GM21367 (cell line): ENCODE measurements around the gene TACC3.

Source experiments
- ATAC-seq: cut with Tn5 transposase; IDR thresholded peaks from one replicate; pipeline ENCODE4 v1.9.1; 2021; ENCODE audit not compliant: unreplicated experiment

The TACC3 gene

DNA sequence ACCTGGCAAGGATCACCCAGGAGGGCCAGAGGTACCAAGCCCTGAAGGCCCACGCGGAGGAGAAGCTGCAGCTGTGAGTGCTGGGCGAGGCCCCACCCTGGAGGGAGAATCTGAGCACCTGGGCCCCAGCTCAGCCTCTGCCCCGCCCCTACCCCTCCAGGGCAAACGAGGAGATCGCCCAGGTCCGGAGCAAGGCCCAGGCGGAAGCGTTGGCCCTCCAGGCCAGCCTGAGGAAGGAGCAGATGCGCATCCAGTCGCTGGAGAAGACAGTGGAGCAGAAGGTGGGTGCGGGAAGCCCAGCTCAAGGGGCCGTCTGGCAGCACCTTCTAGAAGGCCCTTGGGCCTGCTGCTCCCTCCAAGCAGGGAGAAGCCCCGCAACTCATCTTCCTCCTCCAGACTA, 23.2 kb downstream of the TACC3 start:
- ATAC-seq = no peak

DNA sequence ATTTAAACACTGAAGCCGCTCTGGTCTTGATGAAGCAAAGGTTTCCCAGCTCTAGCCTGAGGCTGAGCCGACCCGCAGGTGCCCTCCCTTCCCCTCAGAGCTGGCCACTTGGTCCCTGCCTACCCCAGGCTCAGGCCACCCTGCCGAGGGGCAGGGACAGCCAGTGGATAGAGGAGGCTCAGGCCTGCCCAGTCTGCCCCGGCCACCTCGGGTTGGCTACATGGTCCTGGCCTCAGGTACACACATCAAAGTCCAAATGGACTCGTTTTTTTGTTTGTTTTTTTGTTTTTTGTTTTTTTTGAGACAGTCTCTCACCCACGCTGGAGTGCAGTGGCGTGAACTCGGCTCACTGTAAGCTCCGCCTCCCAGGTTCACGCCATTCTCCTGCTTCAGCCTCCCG, 23.8 kb downstream of the TACC3 start:
- ATAC-seq = no peak

DNA sequence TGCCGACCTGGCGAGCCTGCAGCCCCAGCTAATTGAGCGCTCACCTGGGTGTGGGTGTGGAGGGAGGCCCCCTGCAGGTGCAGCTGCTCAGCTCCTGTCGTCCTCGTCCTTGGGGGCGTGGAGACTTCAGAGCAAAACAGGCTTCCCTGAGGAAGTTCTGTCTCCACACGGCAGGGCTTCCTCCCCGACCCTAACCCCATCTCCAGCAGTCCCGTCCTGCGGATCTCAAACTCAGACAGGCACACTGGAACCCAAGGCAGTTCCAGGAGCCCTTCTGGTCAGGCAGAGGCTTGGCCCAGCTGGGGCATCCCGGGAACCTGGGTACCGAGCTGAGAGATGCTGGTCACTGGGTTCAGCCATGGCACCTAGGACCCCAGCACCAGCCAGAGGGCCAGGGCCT, 24.4 kb downstream of the TACC3 start:
- no peak for ATAC-seq

DNA sequence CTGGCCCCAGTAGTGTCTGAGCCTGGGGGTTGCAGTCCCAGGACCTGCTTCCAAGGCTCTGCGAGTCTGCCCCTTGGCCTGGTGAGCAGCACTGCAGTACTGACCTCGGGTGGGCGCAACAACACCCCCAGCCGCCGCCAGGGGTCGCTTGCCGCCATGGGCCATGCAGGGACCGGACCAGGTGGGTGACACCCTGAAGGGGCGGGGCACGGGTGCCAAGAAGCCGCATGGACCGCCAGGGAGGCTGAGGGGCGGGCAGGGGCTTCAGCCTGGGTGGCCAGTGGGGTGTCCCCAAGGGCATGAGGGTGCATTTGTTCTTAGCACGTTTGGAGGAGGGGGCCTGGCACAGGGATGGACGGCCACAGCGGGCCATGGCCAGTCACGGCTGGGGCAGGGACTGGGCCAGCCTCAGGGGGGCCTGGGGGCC, 25.0 kb downstream of the TACC3 start:
- ATAC-seq = no peak

DNA sequence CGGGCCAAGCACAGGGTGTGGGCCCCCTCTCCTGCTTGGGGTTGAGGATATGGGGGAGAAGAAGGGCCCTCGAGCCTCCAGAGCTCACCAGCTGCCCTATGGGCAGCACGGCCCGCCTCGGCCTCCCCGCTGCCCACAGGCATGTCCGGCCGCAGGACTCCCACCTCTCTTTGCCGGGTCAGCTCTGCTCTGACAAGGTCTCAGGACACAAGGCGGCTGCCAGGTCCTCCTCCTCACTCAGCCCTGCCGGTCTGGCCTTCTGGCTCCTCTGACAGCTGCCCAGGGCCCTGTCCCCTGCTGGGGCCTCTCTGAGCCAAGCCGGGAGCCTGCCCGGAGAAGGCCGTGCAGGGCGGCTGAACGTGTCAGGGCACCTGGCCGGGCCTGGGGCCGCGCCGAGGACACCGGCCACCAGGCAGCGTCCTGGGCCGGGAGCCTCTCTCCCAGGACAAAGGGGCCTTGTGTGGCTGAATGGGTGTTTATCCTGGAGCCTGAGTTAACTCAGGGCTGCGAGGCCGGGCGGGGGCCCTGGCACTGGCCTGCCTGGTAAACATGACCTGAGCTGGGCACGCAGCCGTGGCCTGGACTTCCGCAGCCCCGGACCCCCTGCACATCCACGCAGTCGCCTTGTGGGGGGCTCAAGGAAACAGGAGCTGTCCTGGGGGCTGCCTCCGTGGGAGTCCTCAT, 25.7 kb downstream of the TACC3 start:
- ATAC-seq = no peak

DNA sequence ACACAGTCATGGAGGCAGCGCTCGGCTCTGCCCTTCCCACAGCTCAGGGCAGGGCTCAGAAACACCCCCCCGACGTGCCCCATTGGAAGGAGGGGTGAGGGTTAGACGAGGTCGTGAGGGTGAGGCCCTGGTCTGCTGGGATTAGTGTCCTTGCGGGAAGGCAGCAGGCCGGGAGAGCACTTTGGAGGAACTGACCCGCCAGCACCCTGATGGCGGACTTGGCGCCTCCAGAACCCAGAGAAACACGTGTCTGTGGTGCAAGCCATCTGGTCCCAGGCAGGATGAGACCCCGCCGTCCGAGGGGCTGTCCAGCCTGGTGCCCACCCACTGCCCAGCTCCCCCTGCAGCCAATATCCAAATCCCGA, 26.3 kb downstream of the TACC3 start:
- ATAC-seq = no peak

DNA sequence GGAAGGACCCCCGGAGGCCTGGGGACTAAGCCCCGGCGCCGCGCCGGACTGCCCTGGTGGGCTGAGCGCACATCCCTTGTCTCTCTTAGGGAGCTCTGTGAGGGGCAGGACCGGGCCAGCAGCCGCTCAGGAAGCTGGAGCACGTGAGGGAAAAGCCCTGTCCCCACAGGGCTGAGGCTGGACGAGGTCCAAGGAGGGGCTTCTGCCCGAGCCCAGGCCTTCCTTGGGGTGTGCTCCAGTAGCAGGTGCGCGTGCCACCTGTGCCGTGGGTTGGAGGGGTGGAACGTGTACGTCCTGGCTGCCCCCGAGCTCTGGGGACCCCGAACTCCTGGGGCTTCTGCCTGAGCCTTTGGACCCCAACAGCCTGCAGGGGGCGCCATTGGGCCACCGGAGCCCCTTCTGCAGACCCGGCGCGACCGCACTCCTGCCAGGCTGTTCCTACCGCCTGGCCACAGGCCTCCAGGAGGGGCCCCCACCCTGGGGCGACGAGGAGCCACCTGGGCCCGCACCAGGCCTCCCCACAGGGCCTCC, 27.2 kb downstream of the TACC3 start:
- ATAC-seq = no peak

DNA sequence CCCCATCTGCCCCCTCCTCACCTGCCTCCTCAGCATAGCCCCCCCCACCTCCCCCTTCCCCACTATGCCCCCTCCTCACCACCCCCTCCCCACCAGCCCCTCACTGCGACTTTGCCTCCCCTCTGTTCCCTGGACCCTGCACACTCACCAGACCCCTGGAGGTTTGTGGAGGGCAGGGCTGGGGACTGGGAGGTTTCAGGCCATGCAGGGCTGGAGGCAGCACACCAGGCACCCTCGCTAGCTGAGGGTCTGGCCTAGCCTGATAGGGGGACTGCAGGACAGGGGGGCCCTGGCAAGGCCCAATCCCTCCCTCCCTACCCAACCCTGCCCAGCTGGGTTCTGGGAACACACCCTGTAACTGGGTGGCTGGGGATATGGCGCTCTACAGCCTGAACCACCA, 28.0 kb downstream of the TACC3 start:
- no peak for ATAC-seq

DNA sequence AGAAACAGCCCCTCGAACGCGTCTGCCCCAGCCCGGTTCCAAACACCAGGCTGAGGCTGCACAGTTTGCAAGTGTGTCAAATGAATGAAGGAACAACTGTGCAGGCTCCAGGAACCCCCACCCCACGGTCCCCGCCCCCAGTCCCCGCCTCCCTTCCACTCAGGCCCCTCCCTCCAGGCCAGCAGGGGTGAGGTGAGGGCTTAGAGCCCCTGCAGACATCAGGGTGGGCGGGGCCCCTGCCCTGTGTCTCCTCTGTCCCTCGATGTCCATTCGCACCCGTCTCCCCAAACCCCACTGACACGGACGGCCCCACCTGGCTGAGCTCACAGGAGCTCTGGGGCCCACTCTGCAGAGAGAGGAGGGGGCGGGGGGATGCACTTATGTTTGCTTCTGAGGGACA, 28.5 kb downstream of the TACC3 start:
- ATAC-seq = no peak

DNA sequence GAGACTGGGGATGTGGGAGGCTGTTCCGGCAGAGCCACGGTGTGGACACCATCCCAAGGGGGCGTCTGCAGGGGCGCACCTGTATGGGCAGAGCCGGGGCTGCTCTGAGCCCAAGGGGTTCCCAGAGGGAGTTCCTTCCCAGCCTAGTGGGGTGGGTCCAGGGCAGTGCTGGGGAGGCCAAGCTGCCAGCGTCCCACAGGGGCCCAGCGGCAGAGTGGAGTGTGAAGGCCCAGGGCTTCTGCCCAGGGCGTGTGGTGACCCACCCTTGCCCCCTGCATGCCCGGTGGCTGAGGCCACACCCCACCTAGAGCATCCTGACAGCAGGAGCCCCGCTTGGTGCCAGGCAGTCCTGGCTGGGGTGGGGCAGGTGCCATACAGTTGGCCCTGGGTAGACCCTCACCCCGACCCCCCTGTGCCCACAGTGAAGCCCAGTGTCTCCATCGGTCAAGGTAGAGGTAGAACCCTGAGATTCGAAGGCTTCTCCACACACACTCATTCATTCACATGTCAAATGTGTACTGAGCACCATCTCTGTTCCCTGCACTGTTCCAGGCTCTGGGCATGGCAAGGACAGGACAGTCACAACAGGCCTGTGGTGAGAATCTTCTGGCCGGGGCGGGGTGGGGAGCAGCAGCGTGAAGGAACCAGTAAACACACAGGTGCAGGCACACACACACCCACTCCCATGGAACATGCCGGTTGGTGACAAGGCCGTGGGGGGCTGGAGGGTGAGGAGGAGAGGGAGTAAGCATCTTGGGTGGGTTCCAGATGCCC, 29.2 kb downstream of the TACC3 start:
- ATAC-seq = no peak

DNA sequence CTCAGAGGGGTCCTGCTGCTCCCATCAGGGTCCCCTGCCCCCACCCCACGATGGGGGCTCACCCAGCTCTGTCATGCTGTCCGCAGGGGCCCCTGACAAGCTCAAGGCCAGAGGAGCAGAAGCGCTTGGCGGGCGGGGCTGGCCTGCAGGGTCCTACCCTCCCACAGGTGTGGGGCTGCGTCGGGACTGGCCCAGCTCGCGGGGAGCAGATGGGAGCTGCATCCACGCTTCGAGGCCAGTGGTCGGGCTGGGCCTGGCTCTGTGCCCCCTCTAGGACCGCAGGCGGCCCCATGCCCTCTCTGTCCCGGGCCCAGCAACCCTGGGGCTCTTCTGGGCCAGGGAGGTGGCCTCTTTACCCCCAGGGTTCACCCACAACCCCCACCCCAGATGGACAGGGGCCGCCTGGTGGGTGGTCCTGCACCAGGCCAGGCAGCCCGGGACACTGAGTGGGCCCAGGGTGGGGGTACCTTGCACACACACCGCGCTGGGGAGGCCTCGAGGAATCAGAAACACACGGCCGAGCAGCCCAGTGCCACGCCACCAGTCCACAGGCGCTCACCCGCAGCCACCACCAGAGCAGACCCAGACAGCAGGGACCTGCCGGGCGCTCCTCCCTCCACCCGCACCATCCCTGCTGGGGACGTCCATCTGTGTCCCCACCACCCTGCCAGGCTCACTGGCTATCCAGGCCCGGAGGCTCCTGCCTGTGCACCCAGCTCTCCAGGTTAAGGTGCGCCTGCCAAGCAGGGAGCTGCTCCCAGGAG, 30.0 kb downstream of the TACC3 start:
- ATAC-seq = no peak

DNA sequence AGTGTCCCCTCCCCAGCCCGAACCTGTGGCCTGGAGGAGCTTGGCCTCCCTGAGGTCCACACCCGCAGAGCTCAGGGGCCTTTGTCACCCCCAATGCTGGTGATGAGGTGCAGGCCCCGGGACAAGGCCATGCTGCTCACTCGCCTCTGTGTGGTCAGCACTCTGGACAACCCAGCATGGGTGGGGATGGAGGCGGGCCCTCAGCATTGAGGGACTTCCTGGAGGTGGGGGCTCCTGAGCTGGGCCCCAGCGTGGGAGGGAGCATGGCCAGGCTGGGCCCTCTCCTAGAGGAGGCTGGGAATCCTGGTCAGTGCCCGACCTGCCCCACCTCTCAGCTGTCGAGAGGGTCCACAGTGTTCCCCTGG, 30.6 kb downstream of the TACC3 start:
- ATAC-seq = no peak

DNA sequence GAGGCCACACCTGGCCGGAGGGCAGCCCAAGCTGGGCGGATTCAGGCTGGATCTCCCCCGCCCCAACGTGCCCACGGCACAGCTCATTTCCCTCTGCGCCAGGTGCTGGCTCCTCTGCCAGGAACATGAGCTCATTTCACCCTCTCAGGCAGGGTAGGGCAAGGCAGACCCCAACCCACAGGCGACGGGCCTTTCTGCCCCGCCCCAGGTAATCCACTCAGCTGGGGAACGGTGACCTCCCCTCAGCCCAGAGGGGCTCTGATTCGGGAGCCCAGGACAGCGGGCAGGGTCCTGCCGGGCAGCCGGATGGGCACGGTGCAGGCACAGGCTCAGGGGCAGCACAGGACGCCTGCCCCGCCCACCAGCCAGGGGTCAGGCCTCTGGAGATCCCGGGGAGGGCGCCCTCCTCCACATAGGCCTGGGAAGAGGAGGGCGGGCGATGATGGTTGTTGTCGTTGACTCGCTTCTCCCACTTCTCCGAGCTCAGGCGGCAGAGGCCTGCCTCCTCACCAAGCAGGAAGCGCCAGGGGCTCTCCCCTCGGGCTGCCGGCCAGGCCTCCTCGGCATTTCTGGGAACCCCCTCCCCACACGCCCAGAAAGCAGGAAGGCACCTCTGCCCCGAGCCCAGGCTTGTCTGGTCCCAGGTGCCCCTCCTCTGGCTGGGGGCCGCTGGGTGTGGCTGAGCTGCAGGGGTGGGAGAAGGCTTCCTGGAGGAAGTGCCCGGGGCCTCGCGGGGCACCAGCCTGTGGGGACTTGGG, 31.1 kb downstream of the TACC3 start:
- ATAC-seq = no peak

DNA sequence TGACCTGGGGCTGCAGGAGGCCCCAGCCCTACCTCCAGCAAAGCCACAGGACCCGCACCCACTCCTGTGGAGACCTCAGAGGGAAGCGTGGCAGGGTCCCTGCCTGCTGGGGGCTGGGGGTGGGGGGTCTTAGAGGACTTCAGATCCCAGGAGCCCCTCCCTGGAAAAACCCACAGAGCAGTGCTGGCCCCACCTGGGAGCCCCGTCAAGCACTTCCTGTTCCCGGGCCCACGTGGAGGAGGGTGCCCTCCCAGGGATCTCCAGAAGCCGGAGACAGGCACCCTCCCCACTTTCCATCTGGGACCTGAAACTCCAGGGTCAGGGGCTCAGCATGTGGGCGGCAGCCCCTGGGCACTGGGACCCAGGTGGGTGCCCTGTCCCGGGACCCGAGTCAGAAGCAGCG, 32.0 kb downstream of the TACC3 start:
- no peak for ATAC-seq

DNA sequence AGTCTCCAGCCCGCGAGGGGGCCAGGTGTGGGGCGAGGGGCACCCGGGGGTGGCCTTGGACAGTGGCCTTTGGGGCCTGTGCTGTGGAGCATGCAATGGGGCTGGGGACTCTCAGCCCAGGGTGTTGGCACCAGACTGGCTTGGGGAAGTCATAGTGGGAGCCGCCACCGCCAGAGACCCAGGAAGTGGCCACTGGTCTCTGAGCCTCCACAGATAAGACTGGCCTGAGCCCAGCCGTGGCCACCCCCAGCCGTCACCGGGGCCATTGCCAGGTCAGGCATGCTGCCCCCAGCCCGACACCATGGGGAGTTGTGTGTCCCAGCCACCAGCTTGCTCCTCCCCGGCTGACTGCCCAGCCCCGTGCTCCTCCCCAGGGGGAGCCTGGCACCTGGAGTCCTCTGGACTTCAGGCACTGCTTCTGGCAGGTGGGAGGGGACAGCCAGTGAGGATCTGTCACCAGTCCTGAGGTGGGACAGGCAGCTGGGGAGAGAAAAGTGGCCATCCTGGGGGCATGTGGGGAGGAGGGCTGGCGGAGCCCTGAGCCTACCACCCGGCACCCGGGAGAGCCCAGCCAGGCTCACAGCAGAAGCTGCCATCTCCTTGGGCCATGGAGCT, 32.5 kb downstream of the TACC3 start:
- ATAC-seq = no peak

DNA sequence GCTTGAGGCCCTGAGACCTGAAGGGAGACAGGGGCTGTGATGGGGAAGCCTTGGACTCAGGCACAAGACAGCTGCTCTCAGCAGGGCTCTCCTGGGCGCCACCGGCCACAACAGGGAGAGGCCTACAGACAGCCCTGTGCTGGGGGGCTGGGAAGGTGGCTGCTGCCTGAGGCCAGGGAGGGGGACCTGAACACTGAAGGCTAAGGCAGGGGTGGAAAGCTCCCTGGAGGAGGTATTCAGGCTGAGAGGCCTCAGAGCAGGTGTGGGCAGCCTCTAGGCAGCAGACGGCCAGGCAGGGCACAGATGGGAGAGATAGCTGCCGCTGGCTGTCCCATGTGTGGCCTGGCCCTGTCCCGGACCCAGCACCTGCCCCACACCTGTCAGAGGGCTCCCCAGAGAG, 33.0 kb downstream of the TACC3 start:
- ATAC-seq = no peak

DNA sequence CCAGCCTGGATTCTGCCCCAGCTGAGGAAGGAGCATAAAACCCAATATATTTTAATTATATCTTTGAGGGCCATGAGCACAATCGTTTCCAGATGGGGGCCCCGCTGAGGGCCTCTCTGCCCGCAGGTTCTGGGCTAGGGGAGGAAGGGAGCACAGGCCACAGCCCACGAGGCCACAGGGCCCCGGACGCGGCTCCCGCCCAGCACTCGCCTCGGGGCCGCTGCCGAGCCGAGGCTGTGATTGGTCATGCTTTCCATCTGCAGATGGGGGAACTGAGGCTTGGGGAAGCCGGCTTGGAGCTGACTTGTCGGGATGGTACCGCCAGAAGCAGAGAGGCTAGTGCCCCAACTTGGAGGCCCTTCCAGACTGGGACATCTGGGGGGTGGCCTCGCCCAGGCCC, 34.0 kb downstream of the TACC3 start:
- ATAC-seq = no peak

DNA sequence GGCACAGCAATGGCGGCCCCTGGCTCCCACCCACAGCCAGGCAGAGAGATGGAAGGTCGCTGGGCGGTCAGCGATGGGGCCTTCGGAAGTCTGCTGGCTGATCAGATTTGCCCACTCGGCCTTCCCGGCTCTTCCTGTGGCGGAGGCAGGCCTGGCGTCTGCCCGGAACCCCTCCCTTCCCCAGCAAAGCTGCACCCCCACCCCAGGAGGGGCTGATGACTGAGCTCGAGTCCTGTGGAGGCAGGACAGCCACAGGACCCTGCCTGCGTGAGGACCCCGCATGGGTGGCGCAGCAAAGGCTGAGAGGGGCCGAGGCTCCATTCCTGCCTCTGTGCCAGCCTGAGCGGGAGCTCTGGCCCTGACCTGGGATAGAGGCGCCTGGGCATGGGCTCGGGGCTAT, 34.8 kb downstream of the TACC3 start:
- no peak for ATAC-seq

DNA sequence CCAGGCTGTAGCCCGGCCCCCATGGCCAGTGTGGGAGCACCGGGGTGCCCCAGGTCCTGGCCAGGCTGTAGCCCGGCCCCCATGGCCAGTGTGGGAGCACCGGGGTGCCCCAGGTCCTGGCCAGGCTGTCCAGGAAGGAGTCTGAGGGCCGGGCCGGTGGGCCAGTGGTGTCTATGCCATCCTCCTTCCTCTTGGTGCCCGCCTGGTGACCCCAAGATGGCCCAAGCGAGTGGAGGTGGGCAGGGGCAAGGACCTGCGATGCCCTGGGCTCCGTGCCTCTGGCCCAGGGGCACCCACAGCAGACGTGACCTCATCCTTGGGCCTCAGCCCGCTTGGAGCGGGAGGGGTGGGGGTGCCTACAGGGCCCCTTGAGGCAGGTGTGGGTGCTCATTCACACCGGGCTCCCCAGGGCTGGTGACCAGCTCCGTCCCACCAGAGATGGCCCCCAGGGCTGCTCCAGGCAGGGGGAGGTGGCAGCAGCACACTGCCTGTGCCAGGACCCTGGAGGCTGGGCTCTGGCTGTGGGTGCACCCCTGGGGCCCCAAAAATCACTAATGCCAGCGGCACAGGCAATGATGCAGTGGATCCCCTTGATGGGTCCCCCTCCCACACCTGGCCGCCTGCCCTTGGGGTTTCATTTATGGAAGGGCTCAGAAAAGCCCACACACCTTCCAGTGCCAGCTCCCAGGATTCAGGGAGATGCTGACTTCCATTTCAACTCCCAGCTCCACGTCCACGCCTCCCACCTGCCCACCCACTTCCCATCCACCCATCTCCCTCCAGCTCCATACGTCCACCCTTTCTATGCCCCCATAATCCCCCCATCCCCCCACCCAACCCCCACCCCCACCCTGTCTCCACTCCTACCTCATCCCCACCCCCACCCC, 35.8 kb downstream of the TACC3 start:
- ATAC-seq = no peak

DNA sequence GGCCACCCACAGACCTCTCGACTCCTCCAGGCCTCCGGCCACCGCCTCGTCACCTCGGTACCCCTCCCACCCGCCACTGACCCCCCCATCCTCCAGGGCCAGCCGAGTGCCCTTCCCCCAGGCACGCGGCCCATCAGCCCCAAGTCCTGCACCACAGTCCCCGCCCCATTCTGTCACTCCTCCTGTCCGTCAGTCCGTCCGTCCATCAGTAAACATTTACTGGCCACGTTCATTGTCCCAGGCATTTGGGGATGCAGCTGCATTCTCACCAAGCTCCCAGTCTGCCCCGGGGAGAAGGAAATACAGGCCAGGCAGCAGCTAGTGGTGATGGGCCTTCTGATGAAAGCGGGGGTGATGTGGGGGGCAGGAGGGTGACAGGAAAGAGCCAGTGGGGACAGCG, 36.5 kb downstream of the TACC3 start:
- no peak for ATAC-seq
